LNCaP clone FGC (cell line): Measurements from ENCODE around the gene AVP.
"Not testable (repeated sequence)": the region's sequence is repeated elsewhere in the genome, so short reads cannot be mapped to it uniquely, and the experiment has no call there.

Source experiments
- DNase-seq: peaks from one replicate; pipeline ENCODE4 v3.0.0-alpha.2; 2011; ENCODE audit warnings: low read depth
- H3K4me3 ChIP-seq: 2 replicates; pipeline ENCODE4 v1.5.1; 2011; ENCODE audit warnings: mild to moderate bottlenecking, low read depth, low read length, control low read depth
- TF ChIP-seq, protein P1 (sequence below): IDR thresholded peaks from 2 replicates; pipeline ENCODE4 v1.5.1; 2012; ENCODE audit warnings: mild to moderate bottlenecking; ENCODE audit not compliant: control insufficient read depth, insufficient read depth; ENCODE audit errors: extremely low read depth

The AVP gene

DNA sequence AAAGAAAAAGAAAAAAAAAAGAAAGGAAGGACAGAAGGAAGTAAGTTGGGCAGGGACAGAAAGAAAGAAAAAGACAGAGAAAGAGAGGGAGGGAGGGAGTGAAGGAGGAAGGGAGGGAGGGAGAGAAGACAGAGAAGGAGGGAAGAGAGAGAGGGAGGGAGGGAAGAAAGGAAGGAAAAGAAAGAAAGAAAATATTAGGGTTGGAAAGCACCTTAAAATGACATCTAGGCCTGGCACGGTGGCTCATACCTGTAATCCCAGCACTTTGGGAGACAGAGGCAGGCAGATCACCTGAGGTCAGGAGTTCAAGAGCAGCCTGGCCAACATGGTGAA, 42.0 kb upstream of the AVP start:
- no peak for DNase-seq
- TF ChIP-seq, protein P1, sequence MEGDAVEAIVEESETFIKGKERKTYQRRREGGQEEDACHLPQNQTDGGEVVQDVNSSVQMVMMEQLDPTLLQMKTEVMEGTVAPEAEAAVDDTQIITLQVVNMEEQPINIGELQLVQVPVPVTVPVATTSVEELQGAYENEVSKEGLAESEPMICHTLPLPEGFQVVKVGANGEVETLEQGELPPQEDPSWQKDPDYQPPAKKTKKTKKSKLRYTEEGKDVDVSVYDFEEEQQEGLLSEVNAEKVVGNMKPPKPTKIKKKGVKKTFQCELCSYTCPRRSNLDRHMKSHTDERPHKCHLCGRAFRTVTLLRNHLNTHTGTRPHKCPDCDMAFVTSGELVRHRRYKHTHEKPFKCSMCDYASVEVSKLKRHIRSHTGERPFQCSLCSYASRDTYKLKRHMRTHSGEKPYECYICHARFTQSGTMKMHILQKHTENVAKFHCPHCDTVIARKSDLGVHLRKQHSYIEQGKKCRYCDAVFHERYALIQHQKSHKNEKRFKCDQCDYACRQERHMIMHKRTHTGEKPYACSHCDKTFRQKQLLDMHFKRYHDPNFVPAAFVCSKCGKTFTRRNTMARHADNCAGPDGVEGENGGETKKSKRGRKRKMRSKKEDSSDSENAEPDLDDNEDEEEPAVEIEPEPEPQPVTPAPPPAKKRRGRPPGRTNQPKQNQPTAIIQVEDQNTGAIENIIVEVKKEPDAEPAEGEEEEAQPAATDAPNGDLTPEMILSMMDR = no peak
- no peak overlapping the region for H3K4me3 ChIP-seq

DNA sequence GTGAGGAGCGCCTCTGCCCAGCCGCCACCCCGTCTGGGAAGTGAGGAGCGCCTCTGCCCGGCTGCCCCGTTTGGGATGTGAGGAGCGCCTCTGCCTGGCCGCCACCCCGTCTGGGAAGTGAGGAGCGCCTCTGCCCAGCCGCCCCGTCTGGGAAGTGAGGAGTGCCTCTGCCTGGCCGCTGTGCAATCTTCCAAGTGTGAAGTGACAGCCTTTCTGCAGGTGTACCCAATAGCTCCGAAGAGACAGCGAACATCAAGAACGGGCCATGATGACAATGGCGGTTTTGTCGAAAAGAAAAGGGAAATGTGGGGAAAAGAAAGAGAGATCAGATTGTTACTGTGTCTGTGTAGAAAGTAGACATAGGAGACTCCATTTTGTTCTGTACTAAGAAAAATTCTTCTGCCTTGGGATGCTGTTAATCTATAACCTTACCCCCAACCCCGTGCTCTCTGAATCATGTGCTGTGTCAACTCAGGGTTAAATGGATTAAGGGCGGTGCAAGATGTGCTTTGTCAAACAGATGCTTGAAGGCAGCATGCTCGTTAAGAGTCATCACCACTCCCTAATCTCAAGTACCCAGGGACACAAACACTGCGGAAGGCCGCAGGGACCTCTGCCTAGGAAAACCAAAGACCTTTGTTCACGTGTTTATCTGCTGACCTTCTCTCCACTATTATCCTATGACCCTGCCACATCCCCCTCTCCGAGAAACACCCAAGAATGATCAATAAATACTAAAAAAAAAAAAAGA, 41.4 kb upstream of the AVP start:
- not testable (repeated sequence) for DNase-seq, H3K4me3 ChIP-seq

DNA sequence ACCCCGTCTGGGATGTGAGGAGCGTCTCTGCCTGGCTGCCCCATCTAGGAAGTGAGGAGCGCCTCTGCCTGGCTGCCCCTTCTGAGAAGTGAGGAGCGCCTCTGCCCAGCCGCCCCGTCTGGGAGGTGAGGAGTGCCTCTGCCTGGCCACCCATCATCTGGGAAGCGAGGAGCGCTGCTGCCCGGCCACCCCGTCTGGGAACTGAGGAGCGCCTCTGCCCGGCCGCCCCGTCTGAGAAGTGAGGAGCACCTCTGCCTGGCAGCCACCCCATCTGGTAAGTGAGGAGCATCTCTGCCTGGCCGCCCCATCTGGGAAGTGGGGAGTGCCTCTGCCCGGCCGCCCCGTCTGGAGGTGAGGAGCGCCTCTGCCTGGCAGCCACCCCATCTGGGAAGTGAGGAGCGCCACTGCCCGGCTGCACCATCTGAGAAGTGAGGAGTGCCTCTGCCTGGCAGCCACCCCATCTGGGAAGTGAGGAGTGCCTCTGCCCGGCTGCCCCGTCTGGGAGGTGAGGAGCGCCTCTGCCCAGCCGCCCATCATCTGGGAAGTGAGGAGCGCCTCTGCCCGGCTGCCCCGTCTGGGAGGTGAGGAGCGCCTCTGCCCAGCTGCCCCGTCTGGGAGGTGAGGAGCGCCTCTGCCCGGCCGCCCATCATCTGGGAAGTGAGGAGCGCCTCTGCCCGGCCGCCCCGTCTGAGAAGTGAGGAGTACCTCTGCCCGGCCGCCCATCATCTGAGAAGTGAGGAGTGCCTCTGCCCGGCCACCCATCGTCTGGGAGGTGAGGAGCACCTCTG, 40.4 kb upstream of the AVP start:
- not testable (repeated sequence) for DNase-seq, H3K4me3 ChIP-seq

DNA sequence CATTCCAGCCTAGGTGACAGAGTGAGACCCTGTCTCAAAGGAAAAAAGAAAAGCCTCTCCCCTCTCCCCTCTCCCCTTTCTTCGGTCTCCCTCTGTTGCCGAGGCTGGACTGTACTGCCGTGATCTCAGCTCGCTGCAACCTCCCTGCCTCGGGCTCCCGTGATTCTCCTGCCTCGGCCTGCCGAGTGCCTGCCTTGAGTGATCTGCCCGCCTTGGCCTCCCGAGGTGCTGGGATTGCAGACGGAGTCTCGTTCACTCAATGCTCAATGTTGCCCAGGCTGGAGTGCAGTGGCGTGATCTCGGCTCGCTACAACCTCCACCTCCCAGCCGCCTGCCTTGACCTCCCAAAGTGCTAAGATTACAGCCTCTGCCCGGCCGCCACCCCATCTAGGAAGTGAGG, 39.6 kb upstream of the AVP start:
- DNase-seq, H3K4me3 ChIP-seq: not testable (repeated sequence)

DNA sequence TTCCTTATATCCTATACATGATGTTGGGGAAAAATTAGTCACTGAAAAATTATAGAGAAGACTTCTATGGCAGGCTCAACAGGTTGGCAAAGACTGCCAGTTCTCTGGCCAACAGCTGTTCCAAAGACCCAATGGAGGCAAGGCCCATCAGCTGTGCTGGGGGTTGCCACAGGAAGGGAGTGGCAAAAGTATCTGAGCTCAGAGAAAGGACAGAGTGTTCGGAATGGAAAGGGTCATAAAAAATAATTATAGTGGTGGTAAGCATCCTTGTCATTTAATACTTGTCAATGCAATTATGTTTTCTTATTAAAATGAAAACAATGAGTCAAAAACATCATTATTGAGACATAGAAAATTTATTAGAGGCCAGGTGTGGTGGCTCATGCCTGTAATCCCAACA, 39.0 kb upstream of the AVP start:
- TF ChIP-seq, protein P1 = no peak
- no peak for DNase-seq

DNA sequence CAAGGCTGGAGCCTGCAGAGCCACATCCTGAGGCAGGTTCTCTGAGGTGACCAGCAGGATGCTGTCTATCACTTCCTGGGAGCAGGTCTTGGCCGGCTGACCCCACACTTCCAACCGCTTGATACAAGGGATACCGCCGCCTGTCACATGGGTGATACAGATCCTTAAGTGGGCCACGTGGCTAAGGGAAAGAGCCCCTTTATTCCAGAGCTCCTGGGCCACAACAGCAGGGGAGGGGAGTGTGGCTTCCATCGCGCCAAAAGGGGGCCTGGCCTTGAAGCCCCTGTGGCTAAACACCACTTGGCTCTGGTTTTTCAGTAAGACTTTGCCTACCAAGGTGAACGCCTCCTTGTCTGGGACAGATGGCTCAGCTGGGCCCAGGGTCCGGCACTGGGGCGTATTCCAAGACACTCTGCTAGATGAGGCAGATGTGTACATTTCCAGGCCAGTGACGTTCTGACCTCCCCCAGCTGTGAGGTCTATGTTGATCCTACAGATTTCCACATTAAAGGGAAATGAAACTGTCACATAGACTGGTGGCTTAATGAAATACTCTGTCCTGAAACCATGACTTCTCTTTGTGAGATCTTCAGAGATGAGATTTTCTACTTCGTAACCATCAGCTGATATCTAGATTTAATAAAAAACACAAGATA, 37.6 kb upstream of the AVP start:
- no peak for DNase-seq
- TF ChIP-seq, protein P1 = no peak
- H3K4me3 ChIP-seq = no peak overlapping the region

More for the DNA sequence above, 39.0 kb upstream of the AVP start:
- H3K4me3 ChIP-seq = no peak overlapping the region

DNA sequence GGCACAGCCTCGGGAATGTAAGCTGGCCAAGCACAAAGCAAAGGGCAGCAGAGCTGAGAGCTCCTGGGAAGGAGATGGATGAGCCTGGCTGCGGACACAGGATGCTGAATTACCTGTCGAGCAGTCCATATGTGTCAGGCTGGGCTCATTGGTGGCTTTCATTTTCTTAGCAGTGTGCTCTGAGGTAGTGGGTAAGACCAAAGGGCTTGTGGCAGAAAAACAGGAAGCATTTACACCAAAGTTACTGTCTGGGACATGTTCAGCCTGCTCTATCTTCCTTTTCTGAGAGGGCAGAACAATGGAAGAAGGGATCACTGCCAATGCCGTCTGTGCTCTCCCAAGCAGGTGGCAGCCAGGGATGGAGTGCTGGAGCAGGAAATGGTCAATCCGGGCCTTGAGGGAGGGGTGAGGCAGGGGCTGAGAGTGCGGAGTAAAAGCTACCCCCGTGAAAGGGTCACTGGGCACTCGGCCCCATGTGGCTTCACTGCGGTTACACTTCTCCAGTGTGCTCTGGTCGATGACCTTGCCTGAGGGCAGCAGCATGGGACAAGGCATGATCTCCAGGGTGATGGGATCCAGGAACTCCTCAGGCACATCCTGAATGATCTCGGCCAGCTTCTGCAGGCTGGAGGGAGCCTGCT, 36.9 kb upstream of the AVP start:
- TF ChIP-seq, protein P1 = no peak
- DNase-seq = no peak
- H3K4me3 ChIP-seq = no peak overlapping the region

DNA sequence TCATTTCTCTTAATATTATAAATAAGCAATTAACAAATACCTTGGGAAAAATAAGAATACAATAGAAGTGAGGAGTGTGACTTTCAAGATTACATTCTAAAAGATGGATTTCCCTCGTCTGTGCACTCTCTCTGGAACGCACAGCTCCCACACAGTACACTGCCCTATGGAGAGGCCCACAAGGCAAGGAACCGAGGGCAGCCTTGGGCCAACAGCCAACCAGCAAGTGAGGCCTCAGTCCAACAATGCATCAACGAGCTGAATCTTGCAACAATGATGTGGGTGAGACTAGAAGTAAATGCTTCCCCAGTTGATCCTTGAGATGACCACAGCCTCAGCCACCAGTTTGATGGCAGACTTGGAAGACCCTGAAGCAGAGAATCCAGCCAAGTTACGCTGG, 34.5 kb upstream of the AVP start:
- DNase-seq = no peak
- TF ChIP-seq, protein P1 = no peak
- H3K4me3 ChIP-seq = no peak overlapping the region
